MCF 10A (cell line): ENCODE measurements around the gene ROCK2. TPM values are rescaled to one million over a fixed set of nuclear protein-coding genes. Genes with fewer than 3 reads are reported as not detected.

ENCODE experiments used
- BruUV-seq: library from RNA; stranded (reverse); fragments of 400-500 nt; replicated peaks from 2 replicates; lab custom pipeline; 2021; lab: Mats Ljungman, UMichigan
- CTCF ChIA-PET: fragments of 300-600 bp; sonication (Branson Sonifier 250); formaldehyde crosslinking; extraction: SDS; loops from one replicate; lab custom pipeline; 2021; ENCODE audit warnings: antibody characterized with exemption, inconsistent platforms; lab: Yijun Ruan, JAX
- POLR2A ChIA-PET: fragments of 300-600, 350-650 bp; sonication (Branson Sonifier 250); formaldehyde crosslinking; extraction: SDS; loops from one replicate; lab custom pipeline; 2020; ENCODE audit warnings: antibody characterized with exemption, inconsistent platforms; lab: Yijun Ruan, JAX
- DNase-seq: peaks from one replicate; pipeline ENCODE4 v3.0.0-alpha.2; 2018; ENCODE audit not compliant: unreplicated experiment
- H3K27ac Mint-ChIP-seq: one replicate; pipeline ENCODE4 v1.8.0; 2022; ENCODE audit warnings: mild to moderate bottlenecking, low read depth, mixed read lengths; ENCODE audit not compliant: unreplicated experiment
- H3K27me3 Mint-ChIP-seq: one replicate; pipeline ENCODE4 v1.8.0; 2022; ENCODE audit warnings: mixed read lengths; ENCODE audit not compliant: insufficient read depth, unreplicated experiment
- H3K36me3 Mint-ChIP-seq: one replicate; pipeline ENCODE4 v1.8.0; 2022; ENCODE audit warnings: mild to moderate bottlenecking, moderate library complexity, mixed read lengths; ENCODE audit not compliant: insufficient read depth, unreplicated experiment
- H3K4me1 Mint-ChIP-seq: one replicate; pipeline ENCODE4 v1.8.0; 2022; ENCODE audit warnings: mixed read lengths; ENCODE audit not compliant: insufficient read depth, unreplicated experiment
- H3K4me3 Mint-ChIP-seq: one replicate; pipeline ENCODE4 v1.8.0; 2022; ENCODE audit warnings: mild to moderate bottlenecking, moderate library complexity, mixed read lengths; ENCODE audit not compliant: unreplicated experiment
- H3K9me3 Mint-ChIP-seq: one replicate; pipeline ENCODE4 v1.8.0; 2022; ENCODE audit warnings: mixed read lengths; ENCODE audit not compliant: unreplicated experiment
- CTCF ChIP-seq: fragments of 200-600 bp; IDR thresholded peaks from one replicate; pipeline ENCODE4 v1.8.0; 2022; ENCODE audit warnings: antibody characterized with exemption, mild to moderate bottlenecking; ENCODE audit not compliant: unreplicated experiment
- intact Hi-C: fragments of 100-400 bp; cut with micrococcal nuclease; formaldehyde crosslinking; loops from 2 replicates; pipeline ENCODE4 v1.14.1; 2022
- total RNA-seq: library from RNA; stranded (reverse); gene quantifications from 2 replicates; pipeline ENCODE4 v1.2.3, GENCODE V29; 2022

Gene ROCK2
- total RNA-seq, 1 experiment from 2014 or later, result 40.7 TPM

- no peak overlapping the region for H3K4me3 Mint-ChIP-seq
- intact Hi-C loops, result no loop called here
- DNase-seq, result no peak
- no peaks in the 10 kb centered on the region for H3K9me3 Mint-ChIP-seq
- CTCF ChIA-PET, result no interaction called here
- no TSS peak for BruUV-seq
- H3K27me3 Mint-ChIP-seq, result no peaks in the 10 kb centered on the region
- peaks cover 25% of the 10 kb centered on the region for H3K36me3 Mint-ChIP-seq
- H3K4me1 Mint-ChIP-seq, result peaks cover 6% of the 10 kb centered on the region
- POLR2A ChIA-PET, result no interaction called here
- no peak overlapping the region for H3K27ac Mint-ChIP-seq
- TF ChIP-seq CTCF, result no peak
These were observed 165.2 kb downstream of the ROCK2 start for GRCh38 chr2:11179196-11179595.

DNA sequence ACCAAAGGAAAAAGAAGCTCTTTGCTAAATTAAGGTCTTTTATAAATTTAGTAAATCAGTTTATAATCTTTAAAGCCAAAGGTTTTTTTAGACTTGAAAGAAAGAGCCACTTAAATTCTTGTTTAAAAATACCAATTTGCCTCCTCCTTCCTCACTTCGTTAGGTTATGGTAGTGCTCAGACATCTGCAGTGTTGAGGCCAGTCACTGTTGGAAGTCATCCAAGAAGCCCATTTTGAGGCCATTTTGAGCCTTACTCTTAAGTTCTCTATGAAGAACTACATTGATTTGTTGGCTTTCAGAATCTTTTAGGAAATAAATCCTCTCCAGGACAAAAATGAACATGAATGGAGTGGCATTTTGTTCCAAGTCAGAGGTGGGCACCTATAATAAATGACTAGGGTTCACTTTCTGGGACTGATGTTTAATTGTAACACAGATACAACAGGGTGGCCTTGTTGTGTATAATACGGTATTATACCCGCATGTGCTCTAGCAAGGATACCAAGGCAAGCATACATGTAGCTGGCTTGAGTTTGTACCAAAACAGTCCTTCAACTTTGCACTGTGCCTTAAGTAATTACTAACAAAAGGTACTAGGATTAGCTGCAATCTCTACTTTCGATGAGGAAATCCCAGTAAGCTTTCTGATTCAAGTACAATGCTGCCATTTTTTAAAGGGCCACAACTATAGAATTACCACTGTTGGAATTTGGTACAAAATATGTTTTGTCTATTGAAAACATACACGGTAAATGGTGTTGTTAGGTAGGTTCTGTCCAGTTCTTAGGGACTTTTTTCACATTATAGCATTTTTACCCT lies 166.4 kb downstream of the ROCK2 start:
- TF ChIP-seq CTCF, result no peak
- Mint-ChIP-seq H3K4me3 (no peak overlapping the region), H3K4me1 (peaks cover 6% of the 10 kb centered on the region), H3K27me3 (no peaks in the 10 kb centered on the region), H3K9me3 (no peaks in the 10 kb centered on the region), H3K36me3 (peaks cover 23% of the 10 kb centered on the region), H3K27ac (no peak overlapping the region)
- DNase-seq, result no peak
- no TSS peak for BruUV-seq
- ChIA-PET CTCF (interaction anchor here (0.6 to 0.8 kb wide), 2 partner anchors 15 to 46 kb away, joined by 3 read pairs; no protein-coding TSS in a partner anchor), POLR2A (interaction anchor here (0.8 kb wide), 1 partner anchor 275 kb away, joined by 3 read pairs; no protein-coding TSS in a partner anchor)
- intact Hi-C loops, result no loop called here

- no peak overlapping the region for H3K27ac Mint-ChIP-seq
- H3K4me1 Mint-ChIP-seq, result peaks cover 6% of the 10 kb centered on the region
- H3K27me3 Mint-ChIP-seq, result no peaks in the 10 kb centered on the region
- DNase-seq, result no peak
- no peak overlapping the region for H3K4me3 Mint-ChIP-seq
- no peaks in the 10 kb centered on the region for H3K9me3 Mint-ChIP-seq
- intact Hi-C loops, result no loop called here
- ChIA-PET POLR2A (interaction anchor here (1.2 kb wide), 1 partner anchor 43 kb away, joined by 3 read pairs; a partner anchor contains a TSS), CTCF (interaction anchor here (0.8 to 1.6 kb wide), 2 partner anchors 12 to 17 kb away, joined by 3 to 7 read pairs; no protein-coding TSS in a partner anchor)
- no peak for TF ChIP-seq CTCF
- no peaks in the 10 kb centered on the region for H3K36me3 Mint-ChIP-seq
- BruUV-seq, result no TSS peak
These were observed 169.1 kb downstream of the ROCK2 start for GRCh38 chr2:11175293-11175795.

- CTCF ChIA-PET, result no interaction called here
- intact Hi-C loops, result no loop called here
- no TSS peak for BruUV-seq
- Mint-ChIP-seq H3K27ac (no peak overlapping the region), H3K4me3 (no peak overlapping the region), H3K4me1 (peaks cover 6% of the 10 kb centered on the region), H3K27me3 (no peaks in the 10 kb centered on the region), H3K36me3 (no peaks in the 10 kb centered on the region), H3K9me3 (no peaks in the 10 kb centered on the region)
- DNase-seq, result no peak
- POLR2A ChIA-PET, result interaction anchor here (1.0 to 1.2 kb wide), 2 partner anchors 15 to 19 kb away, joined by 3 to 4 read pairs; partner anchors contain the start of gene SLC66A3
- no peak for TF ChIP-seq CTCF
These were observed 170.2 kb downstream of the ROCK2 start for GRCh38 chr2:11174222-11174621.
